GM21576 (cell line): ENCODE results near the gene PDX1.
"Not testable (repeated sequence)": the region's sequence is repeated elsewhere in the genome, so short reads cannot be mapped to it uniquely, and the experiment has no call there.

Experiments
- ATAC-seq: cut with Tn5 transposase; IDR thresholded peaks from one replicate; pipeline ENCODE4 v1.9.1; 2021; ENCODE audit warnings: mild to moderate bottlenecking, moderate library complexity; ENCODE audit not compliant: unreplicated experiment

PDX1 gene

GRCh38 chr13:27954406-27954851 lies 34.6 kb downstream of the PDX1 start:
- peak; percentile 18 for ATAC-seq

DNA sequence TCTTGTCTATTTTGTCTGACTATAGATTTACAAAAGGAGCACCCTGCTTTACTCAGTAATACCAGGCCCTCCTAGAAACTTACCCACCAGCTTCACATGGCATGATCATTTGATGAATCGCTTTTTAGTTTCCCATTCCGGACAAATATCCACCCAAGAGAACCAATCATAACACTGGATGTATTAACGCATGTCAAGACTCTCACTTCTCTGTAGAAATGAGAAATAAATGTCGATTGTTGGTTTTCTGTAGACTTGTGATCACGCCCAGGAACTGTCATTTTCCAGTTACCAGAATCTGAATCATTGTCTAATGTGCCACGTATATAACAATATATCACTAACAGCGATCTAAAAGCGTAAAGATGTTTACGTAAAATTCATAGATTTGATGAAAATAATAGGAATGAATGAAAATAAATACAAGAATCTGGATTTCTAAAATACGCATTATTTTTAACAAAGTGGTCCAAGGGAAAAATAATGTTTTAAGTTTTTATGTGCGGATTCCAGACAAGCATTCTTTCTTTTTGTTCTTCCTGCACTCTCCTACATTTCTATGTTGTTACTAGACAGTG lies 35.3 kb downstream of the PDX1 start:
- ATAC-seq, result no peak

GRCh38 chr13:27956576-27957300 lies 36.9 kb downstream of the PDX1 start:
- ATAC-seq, result no peak

DNA sequence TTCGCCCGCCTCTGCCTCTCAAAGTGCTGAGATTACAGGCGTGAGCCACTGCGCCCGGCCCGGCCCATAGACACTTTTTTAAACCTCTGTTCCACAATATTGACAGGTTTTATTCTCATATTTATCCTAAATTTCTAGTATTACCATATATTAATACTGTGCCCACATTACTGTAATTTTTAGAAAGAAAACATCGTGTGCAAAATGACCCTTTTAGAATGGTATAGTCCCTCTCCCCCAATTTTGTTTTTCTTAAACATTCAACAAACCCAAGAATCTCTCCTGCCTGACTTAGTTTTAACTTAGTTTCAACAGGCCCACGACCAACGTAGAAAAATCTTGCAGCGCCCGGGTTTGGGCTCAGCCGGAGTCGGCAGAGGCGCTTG lies 40.2 kb downstream of the PDX1 start:
- no peak for ATAC-seq

DNA sequence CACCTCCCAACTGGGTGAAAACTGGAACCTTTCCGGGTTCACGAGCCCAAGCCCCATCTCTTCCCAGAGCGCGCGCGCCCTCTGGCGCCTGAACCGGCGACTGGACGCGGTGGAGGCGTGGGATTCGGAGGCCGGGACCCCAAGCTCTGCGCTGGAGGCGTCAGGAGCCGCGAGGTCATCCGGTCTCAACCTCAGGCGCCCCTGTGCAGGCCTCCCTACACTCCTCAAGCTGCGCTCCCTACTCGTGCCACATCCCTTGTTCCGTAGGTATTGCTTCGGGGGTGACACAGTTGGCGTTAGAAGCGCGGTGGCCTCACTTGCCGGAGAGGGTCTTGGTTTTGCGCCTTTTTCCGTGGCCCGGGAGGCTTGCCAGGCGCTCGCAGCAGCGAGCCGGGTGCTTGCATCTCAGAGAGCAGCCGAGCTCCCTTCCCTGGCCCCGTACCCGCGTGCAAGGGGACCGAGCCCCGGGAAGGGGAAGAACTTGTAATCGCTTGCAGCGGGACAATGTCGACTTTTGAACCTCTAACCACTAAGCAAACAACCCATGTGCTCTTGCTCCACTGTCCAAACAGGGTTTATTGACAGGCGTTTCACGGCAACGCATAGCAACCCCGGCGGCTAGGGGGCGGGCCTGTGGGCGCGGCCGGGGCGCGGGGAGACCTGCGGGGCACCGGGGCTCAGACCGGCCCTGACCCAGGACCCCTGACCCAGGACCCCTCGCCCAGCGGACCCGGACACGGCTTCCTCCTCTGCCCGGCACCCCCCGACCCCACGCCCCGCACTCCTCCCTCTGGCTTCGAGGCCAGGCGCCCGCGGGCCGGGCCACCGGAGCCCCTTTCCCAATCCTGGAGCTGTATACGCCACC lies 40.8 kb downstream of the PDX1 start:
- ATAC-seq, result no peak

GRCh38 chr13:27961227-27962085 lies 41.7 kb downstream of the PDX1 start:
- no peak for ATAC-seq

- no peak for ATAC-seq
Observed at GRCh38 chr13:27962128-27962841, 42.5 kb downstream of the PDX1 start.

DNA sequence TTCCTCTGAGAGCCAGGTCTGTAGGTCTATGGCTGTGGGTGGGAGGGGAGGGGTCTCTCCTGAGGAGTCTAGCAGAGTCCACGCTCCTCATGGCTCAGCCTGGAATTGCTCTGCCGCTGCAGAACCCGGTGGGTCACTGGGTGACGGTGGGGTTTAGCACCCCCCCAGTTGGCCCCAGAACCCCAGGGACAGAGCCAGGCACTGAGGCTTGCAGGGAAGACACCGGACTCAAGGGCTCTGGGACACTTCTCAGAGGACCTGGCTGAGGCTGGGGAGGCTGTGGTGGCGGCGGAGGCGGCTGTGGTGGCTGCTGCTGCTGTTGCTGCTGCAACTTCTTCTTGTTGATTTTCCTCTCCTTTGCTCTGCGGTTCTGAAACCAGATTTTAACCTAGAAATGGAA lies 43.2 kb downstream of the PDX1 start:
- no peak for ATAC-seq

DNA sequence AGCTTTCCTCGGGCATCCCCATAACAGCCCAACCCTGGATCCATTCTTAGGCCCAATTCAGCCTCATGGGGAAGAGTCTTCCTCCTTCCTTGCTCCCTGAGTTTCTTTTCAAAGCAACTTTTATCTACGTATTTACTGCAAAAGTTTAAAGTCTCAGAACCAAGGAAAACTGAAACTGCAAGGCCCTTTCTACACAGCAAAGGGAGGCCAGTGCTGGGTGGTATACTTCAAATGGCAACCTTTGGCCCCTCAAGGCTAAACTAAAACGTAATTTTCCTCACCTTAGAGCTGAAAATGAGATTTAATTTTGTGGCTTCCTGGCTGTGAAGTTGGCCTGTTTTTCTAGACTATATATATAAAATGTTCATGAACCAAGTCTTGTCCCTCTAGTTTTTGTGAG lies 43.7 kb downstream of the PDX1 start:
- no peak for ATAC-seq

DNA sequence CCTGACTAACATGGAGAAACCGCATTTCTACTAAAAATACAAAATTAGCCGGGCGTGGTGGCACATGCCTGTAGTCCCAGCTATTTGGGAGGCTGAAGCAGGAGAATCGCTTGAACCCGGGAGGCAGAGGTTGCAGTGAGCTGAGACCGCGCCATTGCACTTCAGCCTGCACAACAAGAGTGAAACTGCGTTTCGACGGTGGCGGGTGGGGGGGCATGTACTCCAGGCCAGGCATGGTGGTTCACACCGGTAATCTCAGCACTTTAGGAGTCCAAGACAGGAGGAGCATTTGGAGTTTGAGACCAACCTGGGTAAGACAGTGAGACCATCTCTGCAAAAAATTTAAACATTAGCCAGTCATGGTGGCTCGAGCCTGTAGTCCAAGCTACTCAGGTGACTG lies 44.4 kb downstream of the PDX1 start:
- not testable (repeated sequence) for ATAC-seq

GRCh38 chr13:27964741-27965323 lies 45.0 kb downstream of the PDX1 start:
- ATAC-seq, result no peak

GRCh38 chr13:27965343-27965739 lies 45.5 kb downstream of the PDX1 start:
- ATAC-seq, result no peak

- no peak for ATAC-seq
Observed at GRCh38 chr13:27965740-27966640, 46.2 kb downstream of the PDX1 start.

- no peak for ATAC-seq
Observed at GRCh38 chr13:27966641-27967202, 46.9 kb downstream of the PDX1 start.

DNA sequence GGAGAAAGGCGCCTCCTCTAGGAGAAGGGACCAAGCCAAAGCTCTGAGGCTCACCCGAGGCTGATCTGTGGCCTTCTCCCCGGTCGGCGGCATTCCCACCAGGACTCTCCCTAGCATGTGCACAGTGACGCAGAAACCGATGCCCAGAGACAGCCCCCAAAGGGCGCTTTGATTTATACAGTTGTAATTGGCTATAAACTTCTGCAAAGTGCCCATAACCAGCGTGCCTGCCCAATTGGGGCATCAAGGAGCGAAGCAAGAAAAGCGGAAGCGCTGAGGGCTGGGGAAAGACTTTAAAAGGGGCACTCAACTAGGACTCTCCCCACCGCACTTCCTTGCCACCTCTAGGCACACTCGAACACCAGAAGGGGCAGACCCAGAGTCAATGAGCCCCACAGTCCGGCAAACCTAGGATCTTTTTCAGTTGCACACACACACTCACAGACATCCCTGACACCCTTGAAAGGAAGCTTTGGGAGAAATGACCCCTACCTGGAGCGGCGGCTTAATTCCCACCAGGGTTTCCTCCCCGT lies 47.5 kb downstream of the PDX1 start:
- no peak for ATAC-seq

DNA sequence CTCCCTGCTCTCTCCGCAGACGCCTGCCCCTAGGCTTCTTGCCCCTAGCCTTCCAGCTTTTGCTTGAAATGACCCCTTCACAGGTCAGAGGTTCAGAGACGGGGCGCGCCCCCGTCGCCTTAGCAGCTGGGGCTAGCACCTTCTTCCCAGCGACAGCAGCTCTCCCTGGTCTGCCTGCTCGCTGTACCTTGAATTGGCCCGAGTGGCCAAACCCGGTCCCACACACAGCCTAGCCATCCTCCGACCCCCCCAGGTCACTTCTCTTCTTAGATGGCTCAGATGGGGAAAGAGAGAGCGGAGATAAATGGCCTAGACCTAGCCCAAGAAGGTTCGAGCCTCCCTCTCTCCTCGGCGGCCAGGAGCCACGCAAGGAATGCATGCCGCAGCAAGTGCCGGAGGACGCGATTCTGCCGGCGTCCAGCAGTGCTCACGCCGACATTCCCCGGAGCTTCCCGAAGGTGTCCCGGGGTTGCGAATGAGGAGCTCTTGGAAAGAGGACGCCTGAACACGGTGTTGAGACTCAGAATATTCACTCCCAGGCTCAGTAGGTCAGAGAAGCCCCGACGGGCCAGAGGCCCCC lies 48.0 kb downstream of the PDX1 start:
- ATAC-seq, result no peak

DNA sequence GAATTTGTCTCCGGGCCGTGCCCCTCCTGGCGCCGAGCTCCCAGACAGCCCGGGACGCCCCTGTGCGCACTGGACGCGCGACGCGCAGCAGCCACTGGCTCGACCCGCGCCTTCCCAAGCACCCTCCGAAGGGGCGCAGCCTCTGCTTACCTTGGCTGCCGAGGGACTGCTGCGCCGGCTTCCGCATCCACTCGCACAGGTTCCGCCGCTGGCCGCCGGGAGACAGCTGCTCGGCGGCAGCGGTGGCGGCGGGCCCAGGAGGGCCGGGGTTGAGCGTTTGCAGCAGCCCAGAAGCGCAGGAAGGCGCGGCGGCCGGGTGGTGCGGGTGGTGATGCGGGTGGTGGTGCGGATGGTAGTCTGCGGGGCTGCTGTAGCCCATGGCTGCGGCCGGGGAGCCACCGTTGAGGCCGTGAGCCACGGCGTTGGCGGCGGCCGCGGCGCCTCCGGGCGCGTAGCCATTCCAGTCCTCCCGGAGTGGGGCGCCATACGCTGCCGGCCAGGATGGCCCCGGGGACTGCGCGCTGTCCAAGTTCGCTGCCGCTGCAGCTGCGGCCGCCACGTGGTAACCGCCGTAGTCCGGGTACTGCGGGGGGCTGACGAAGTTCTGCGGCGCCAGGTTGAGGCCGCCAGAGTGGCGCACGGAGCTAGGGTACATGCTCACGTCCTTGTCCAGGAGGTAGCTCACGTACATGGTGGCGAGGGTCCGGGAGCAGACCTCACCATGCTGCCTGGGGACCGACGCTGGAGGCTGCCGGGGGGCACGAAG lies 48.7 kb downstream of the PDX1 start:
- ATAC-seq, result no peak
